Panc1 (cell line): Measurements from ENCODE around the gene POLG. TPM values are rescaled to one million over a fixed set of nuclear protein-coding genes. Genes with fewer than 3 reads are reported as not detected.

Experiments used
- ATAC-seq: fragments of 200-7000 bp; cut with Tn5 transposase; 2 replicates; pipeline ENCODE4 v1.9.1; 2020; ENCODE audit warnings: mild to moderate bottlenecking, moderate library complexity
- BruUV-seq: library from RNA; stranded (reverse); fragments of 400-500 nt; replicated peaks from 2 replicates; lab custom pipeline; 2021; lab: Mats Ljungman, UMichigan
- CTCF ChIA-PET: fragments of 300-600 bp; sonication (Branson Sonifier 250); formaldehyde crosslinking; loops from one replicate; lab custom pipeline; 2022; ENCODE audit warnings: antibody characterized with exemption; lab: Charles Lee
- POLR2A ChIA-PET: fragments of 300-600 bp; sonication (Branson Sonifier 250); formaldehyde crosslinking; loops from one replicate; lab custom pipeline; 2022; ENCODE audit warnings: antibody characterized with exemption; lab: Charles Lee
- DNase-seq: peaks from one replicate; pipeline ENCODE4 v3.0.0-alpha.2; 2010; ENCODE audit warnings: low read depth, low spot score
- H3K27ac ChIP-seq: 2 replicates; pipeline ENCODE4 v1.5.1; 2011; ENCODE audit warnings: mild to moderate bottlenecking, low read length, inconsistent platforms
- H3K27me3 ChIP-seq: fragments of 200-500 bp; sonication (Bioruptor generic); 2 replicates; pipeline ENCODE4 v1.6.0; 2014; ENCODE audit warnings: low read length, inconsistent platforms; ENCODE audit not compliant: control insufficient read depth, insufficient read depth
- H3K36me3 ChIP-seq: fragments of 200-500 bp; sonication (Bioruptor generic); 2 replicates; pipeline ENCODE4 v1.5.1; 2014; ENCODE audit warnings: inconsistent platforms, mild to moderate bottlenecking, low read length, moderate library complexity; ENCODE audit not compliant: control insufficient read depth, insufficient read depth
- H3K4me1 ChIP-seq: 2 replicates; pipeline ENCODE4 v1.5.1; 2011; ENCODE audit warnings: inconsistent platforms, mild to moderate bottlenecking, low read length, moderate library complexity; ENCODE audit not compliant: control insufficient read depth, insufficient read depth
- H3K4me3 ChIP-seq, 2 experiments: 2 replicates each; pipeline ENCODE4 v1.5.1; 2011 to 2012; ENCODE audit warnings: low read depth in 2 of 2, low read length in 2 of 2, mild to moderate bottlenecking in 2 of 2, inconsistent platforms in 1 of 2, moderate library complexity in 1 of 2
- H3K9me3 ChIP-seq: fragments of 200-500 bp; sonication (Bioruptor generic); 2 replicates; pipeline ENCODE4 v1.5.1; 2014; ENCODE audit warnings: low read depth, mild to moderate bottlenecking, inconsistent platforms, low read length, moderate library complexity; ENCODE audit not compliant: control insufficient read depth, insufficient read depth
- CTCF ChIP-seq: fragments of 450-650 bp; IDR thresholded peaks from 2 replicates; pipeline ENCODE4 v1.5.1; 2017; ENCODE audit warnings: mild to moderate bottlenecking
- REST ChIP-seq, 2 experiments: IDR thresholded peaks; 2 replicates each; pipeline ENCODE4 v1.6.1; 2011 to 2012; ENCODE audit warnings: low read depth in 2 of 2, control low read depth in 1 of 2, low read length in 1 of 2, mild to moderate bottlenecking in 1 of 2, moderate library complexity in 1 of 2; ENCODE audit not compliant: insufficient read depth in 1 of 2
- SIN3A ChIP-seq: IDR thresholded peaks from 2 replicates; pipeline ENCODE4 v1.6.1; 2012; ENCODE audit warnings: low read depth, mild to moderate bottlenecking, low read length, moderate library complexity, borderline replicate concordance; ENCODE audit not compliant: insufficient read depth
- in situ Hi-C: cut with HindIII; loops from 2 replicates; pipeline ENCODE4 v1.10.0; 2016; ENCODE audit warnings: low sequenced_read_pairs, low pct_unique_long_range_greater_than_20kb
- intact Hi-C: fragments of 100-400 bp; cut with micrococcal nuclease; formaldehyde crosslinking; loops from one replicate; pipeline ENCODE4 v1.10.0; 2022; ENCODE audit not compliant: unreplicated experiment
- total RNA-seq: library from RNA; stranded (reverse); gene quantifications from one replicate; pipeline ENCODE4 v1.2.1, GENCODE V29; 2021; ENCODE audit not compliant: unreplicated experiment

POLG gene
- total RNA-seq, 1 experiment from 2014 or later: 95.2 TPM

GRCh38 chr15:89363133-89363532 is 28.5 kb upstream of the POLG start:
- intact Hi-C loops: no loop called here
- no peak for TF ChIP-seq CTCF
- H3K36me3 ChIP-seq: no peaks in the 10 kb centered on the region
- POLR2A ChIA-PET: interaction anchor here (0.5 kb wide), 1 partner anchor 1572 kb away, joined by 3 read pairs; no protein-coding TSS in a partner anchor
- H3K4me3 ChIP-seq: no peak overlapping the region
- H3K27ac ChIP-seq: no peak overlapping the region
- H3K27me3 ChIP-seq: peaks cover 15% of the 10 kb centered on the region
- in situ Hi-C loops: loop anchor here (5.0 kb wide), 1 partner anchor 74 kb away; no protein-coding TSS in a partner anchor
- DNase-seq (no peak), ATAC-seq (no peak)
- CTCF ChIA-PET: no interaction called here
- no TSS peak for BruUV-seq
- H3K9me3 ChIP-seq: no peaks in the 10 kb centered on the region
- peaks cover 1% of the 10 kb centered on the region; the same call in 1 of the 2 replicates for H3K4me1 ChIP-seq

- peak overlapping the region; percentile 32 to 35 for H3K4me3 ChIP-seq
- ChIA-PET POLR2A (interaction anchor here (0.6 kb wide), 3 partner anchors 39 to 284 kb away, joined by 3 to 4 read pairs (median 3); no protein-coding TSS in a partner anchor), CTCF (interaction anchor here (1.0 kb wide), 1 partner anchor 32 kb away, joined by 3 read pairs; no protein-coding TSS in a partner anchor)
- H3K4me1 ChIP-seq: peaks cover 2% of the 10 kb centered on the region; the same call in 1 of the 2 replicates
- TF ChIP-seq SIN3A (no peak), REST (IDR thresholded peaks at IDR 0.05; ENCODE audit: insufficient read depth in 1 of 2, low read depth in 2 of 2, low read length in 1 of 2) (peak in 1 of 2 experiments; percentile 13; a peak in 1 of 4 replicates)
- peaks cover 22% of the 10 kb centered on the region for H3K27me3 ChIP-seq
- in situ Hi-C loops (loop anchor here (5.0 kb wide), 1 partner anchor 75 kb away; no protein-coding TSS in a partner anchor), intact Hi-C loops (no loop called here)
- BruUV-seq: no TSS peak
- H3K27ac ChIP-seq: no peak overlapping the region
- ATAC-seq (peak; percentile 31), DNase-seq (no peak)
- no peaks in the 10 kb centered on the region for H3K36me3 ChIP-seq
- no peaks in the 10 kb centered on the region for H3K9me3 ChIP-seq
Measured at GRCh38 chr15:89362203-89363101, 27.8 kb upstream of the POLG start.
